Endometrial microvascular endothelial cells (primary cell): ENCODE measurements around the gene LYPD1. TPM values are rescaled to one million over a fixed set of nuclear protein-coding genes. Genes with fewer than 3 reads are reported as not detected.

Experiments
- in situ Hi-C: cut with HindIII; loops from 2 replicates; pipeline ENCODE4 v1.10.0; 2017; ENCODE audit warnings: low sequenced_read_pairs, low pct_unique_long_range_greater_than_20kb; ENCODE audit errors: inconsistent ontology term
- total RNA-seq: library from RNA; depleted of rRNA; stranded (reverse); fragments of >200 nt; gene quantifications from one replicate; pipeline ENCODE4 v1.2.3, GENCODE V29; 2015; ENCODE audit errors: inconsistent ontology term

Gene LYPD1
- total RNA-seq, 1 donor from 2014 or later, result 5.2 TPM

- in situ Hi-C loops, result no loop called here
Observed at GRCh38 chr2:132606649-132607048, 63.4 kb downstream of the LYPD1 start.

GRCh38 chr2:132605236-132606180 lies 64.5 kb downstream of the LYPD1 start:
- in situ Hi-C loops, result no loop called here

DNA sequence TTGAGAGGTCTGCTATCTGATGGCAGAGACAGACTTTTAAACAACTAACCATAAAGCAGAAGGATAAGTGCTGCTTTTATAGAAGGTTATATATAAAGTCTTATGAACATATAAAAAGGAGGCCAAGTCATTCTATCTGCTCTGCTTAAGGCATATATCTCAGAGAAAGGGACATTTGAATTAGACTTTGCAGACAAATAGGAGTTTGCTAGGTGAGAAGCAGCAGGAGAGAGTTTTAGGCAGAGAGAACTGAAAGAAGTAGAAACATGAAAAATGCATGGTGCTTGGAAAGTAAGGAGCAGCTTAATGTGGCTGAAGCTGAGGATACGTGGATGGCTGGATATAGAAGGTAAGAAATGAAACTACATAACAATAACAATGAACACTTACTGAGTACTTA lies 65.4 kb downstream of the LYPD1 start:
- in situ Hi-C loops, result no loop called here

GRCh38 chr2:132599556-132599955 lies 70.4 kb downstream of the LYPD1 start:
- in situ Hi-C loops, result no loop called here

DNA sequence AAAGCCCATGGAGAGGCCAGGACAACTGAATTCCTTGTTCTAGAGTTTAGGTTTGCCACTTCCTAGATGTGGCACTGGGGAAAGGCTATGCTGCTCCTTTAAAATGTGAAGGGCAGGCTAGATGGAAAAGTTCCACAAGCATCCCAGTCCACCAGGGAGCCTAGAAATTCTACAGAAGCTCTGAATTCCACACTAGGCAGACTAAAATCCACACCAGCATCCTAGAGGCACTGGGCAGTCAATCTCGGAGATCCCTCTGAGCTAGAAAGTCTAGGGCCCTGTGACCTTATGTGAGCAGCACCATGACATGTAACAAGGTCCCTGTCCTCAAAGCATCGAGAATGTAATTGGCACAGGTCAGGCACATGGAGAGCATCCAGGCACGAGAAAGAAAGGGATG lies 71.5 kb downstream of the LYPD1 start:
- in situ Hi-C loops, result no loop called here

- in situ Hi-C loops, result no loop called here
Observed at GRCh38 chr2:132597831-132598230, 72.2 kb downstream of the LYPD1 start.

GRCh38 chr2:132597166-132597565 lies 72.8 kb downstream of the LYPD1 start:
- in situ Hi-C loops, result no loop called here

- in situ Hi-C loops, result no loop called here
Observed at GRCh38 chr2:132595693-132596092, 74.3 kb downstream of the LYPD1 start.

DNA sequence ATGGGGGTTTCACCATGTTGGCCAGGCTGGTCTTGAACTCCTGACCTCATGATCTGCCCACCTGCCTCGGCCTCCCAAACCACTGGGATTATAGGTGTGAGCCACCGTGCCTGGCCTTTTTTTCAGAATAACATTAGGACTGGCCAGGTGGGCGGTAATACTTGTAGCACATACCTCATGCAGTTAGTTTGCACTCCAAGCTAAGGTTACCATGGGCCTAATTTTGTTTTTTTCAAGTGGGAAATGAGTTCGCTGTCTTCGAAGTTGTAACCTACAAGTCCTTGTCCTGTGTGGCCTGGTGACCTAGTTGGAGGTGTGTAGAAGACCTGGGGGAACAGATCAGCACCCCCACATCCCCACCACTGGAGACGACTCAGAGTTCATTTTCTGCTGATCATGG lies 74.8 kb downstream of the LYPD1 start:
- in situ Hi-C loops, result no loop called here
